HL-60/S4 treated with phorbol 12-myristate 13-acetate at 8.2 ng/mL for 4 days and 3 days (cell line): ENCODE measurements around the gene SLC35E1.

Experiments
- in situ Hi-C: fragments of 300-500 bp; cut with MboI; formaldehyde crosslinking; loops from 2 replicates; pipeline ENCODE4 v1.15.0; 2022; ENCODE audit warnings: low sequenced_read_pairs

SLC35E1 gene

DNA sequence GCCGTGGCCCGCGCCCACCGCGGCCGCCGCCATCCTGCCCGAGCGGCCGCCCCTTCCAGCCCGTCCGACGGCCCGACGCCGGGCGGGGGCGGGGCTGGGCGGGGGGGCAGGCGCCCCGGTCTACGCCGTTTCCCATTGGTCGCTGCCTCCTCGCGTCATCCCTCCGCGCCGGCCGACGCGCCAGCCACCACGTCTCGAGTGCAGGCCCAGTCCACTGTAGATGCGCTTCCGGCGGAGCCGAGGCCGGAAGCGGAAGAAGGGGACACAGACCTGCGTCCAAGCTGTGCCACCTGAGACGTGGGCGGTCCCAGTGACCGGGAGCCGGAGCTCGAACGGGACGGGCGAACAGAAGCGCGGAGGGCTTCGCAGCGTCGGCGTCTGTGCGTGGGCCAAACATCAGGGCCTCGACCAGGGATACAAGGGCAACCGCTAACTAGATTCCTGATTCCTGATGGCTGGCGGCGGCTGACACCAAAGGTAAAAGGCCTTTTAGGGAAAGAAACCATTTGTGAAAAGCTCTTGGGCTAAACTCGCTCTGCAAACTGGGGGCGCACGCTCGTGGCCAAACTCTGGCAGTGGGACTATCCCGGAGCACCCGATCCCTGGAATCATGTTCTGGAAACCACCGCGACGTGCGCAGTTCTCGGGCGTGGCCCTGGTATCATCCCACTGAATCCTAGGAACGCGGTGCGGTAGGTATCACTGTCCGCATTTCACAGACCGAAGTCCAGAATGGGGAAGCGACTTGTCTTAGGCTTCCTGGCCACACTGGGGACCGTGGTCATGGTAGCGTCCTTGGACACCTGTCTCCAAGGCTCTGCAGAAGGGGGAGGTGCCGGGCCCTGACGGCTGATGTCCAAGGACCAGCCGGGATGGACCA, at the start of gene SLC35E1:
Gene SLC35E1 (minus strand): TSS at position 84 of the 880 bp plus-strand sequence. CDS start 51 bp downstream, at position 33.
- in situ Hi-C loops = no loop called here

DNA sequence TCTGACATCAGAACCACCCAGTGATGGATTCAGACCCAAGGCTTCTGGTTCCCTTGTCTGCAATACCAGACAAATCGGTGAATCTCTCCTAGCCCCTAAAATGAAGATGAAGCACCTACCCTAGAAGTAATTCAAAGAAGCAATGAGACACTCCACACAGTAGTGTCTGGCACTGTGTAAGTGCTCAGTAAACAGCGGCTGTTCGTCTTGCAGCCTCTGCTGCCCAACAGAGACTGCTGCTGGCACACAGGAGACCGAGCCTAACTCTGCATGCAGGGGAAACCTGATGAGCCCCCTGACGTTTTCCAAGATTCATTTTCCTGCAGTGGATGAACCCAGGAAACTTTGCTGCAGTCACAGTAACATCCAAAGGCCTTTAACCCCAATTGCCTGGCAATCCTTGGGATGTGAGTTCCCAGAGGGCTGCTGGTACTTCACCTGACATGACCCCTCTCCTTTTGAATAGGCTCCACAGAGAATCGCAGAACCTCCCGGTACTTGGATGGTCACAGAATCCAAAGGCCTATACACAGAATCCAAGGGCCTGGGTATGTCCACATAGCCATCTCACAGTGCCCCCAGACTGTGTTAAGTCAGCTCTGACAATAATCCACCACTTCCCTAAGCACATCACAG, 49.1 kb upstream of the SLC35E1 start:
- in situ Hi-C loops = no loop called here

GRCh38 chr19:16620584-16620983, 48.4 kb upstream of the SLC35E1 start:
- in situ Hi-C loops = no loop called here

DNA sequence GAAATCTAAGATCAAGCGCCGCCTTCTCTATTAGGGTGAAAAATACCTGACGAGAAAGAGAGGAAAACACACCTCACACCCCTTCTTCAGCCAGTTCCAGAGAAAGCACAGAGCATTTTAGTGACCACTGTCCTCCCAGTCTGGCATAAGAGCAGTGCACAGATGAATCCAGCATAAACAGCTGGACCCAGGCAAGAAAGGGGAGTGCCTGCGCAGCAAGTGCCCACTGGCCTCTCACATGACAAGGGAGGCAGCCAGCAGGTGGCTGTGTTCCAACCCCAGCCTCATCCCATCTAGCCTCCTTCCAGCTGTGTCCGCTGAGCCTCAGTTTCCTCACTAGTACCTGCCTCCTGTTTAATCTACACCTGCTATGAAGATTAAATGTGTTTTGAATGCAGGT, 47.8 kb upstream of the SLC35E1 start:
- in situ Hi-C loops = no loop called here

DNA sequence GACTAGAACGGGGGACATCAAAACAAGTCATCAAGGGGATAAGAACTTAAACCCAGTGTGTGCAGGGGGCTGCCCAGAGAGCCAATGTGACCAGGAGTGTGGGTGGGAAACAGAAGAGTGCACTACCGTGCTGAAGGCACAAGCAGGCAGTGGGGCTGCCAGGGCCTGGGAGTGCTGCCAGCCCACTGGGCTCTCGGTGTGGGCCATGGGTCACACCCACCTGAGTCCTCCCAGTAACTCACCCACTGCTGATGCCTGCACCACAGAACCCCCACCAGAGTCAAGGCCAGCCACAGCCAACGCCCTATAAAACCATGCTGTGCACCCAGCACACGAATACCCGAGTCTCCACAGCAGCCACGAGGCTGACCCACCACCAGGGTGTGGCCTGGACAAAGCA, 47.2 kb upstream of the SLC35E1 start:
- in situ Hi-C loops = no loop called here

- in situ Hi-C loops = no loop called here
These were observed 46.0 kb upstream of the SLC35E1 start for GRCh38 chr19:16618248-16618647.

DNA sequence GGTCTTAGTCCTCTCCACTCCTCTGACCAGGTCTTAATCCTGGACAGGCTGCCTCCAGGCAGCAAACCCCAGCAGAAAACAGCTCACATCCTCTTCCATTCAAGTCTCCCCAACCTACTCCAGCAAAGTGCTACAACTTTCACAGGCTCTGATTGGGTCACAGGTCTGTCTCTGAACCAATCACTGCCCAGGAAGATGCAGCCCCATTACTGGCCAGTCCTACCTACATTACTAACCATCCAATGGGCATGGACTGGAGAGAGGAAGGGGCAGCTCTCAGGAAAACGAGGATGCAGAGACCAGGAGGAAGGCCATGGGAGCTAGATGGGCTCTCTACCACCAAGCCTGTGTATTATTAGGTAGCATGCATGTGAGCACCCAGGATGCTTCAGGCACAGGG, 43.6 kb upstream of the SLC35E1 start:
- in situ Hi-C loops = no loop called here

- in situ Hi-C loops = no loop called here
These were observed 42.7 kb upstream of the SLC35E1 start for GRCh38 chr19:16614941-16615340.

DNA sequence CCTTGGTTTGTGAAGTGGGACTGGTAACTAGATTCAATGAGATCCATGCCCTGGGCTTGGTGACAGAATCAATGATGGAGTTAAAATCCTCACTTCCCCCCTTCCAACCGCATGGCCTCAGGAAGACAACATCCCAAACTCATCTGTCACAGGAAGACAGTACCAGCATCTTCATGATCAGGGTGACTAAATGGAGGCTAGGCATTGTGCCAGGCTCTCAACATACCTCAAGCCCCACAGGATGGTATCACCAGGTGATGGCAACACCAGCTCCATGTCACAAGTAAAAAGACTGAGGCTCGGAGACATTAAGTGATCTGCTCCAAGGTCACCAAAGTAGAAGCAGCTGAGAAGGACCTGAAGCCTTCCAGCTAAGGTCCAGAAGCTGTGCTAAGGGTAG, 41.6 kb upstream of the SLC35E1 start:
- in situ Hi-C loops = no loop called here

DNA sequence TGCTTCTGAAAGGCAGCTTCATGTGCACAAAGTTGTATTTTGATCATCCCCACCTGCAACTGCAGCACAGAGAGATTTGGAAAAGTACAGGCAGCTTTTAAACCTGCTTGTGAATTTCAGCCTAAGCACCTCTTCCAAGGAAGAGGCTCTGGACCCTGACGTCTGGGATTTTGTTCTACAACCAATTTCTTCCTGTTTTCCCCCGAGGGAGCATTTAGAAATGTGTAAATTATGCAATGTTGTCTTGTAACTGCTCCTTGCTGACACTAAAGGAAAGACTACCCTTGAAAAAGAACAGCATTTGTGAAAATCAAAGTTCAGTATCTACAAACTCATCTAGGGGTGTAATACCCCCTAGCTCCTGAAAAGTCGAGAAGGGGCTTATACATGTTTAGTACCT, 40.4 kb upstream of the SLC35E1 start:
- in situ Hi-C loops = no loop called here

- in situ Hi-C loops = no loop called here
These were observed 38.9 kb upstream of the SLC35E1 start for GRCh38 chr19:16611121-16611520.

- in situ Hi-C loops = no loop called here
These were observed 37.4 kb upstream of the SLC35E1 start for GRCh38 chr19:16609511-16610200.

DNA sequence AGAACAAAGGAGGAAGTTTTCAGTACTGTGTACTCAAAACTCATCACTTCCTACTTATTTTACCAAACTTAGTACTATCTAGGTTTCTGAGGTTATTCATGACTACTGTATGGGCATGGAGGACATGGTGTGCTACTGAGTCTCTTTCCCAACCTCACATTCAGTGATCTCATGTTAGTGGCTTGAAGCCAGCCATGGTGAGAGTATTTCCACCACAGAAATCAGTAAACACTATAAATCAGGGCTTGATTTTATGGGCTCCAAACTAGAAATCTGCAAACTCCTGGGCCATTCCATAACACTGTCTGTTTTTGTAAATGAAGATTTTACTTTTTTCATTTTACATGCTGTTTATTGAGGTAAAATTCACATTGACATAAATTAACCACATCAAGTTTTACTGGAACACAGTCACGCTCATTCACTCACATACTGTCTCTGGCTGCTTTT, 36.1 kb upstream of the SLC35E1 start:
- in situ Hi-C loops = no loop called here

DNA sequence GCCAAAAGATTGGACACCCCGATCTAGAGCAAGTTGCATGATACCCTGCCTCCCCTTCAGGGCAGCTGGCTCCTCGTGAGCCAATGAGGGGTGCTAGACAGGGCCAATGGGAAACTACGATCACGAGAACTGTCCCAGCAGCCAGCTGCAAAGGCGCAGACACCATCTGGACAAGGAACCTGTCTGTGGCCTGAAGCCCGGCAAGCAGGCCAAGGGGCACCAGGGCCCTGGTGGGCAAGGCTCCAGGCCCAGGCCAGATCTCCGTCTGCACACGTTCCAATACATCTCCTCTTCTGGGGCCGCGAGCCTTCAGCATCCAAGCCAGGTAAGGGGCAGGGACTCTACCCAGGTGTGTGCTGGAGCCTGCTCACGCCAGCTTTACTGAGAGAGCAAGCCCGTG, 35.6 kb upstream of the SLC35E1 start:
- in situ Hi-C loops = no loop called here

- in situ Hi-C loops = no loop called here
These were observed 33.4 kb upstream of the SLC35E1 start for GRCh38 chr19:16605553-16605994.

GRCh38 chr19:16605115-16605514, 32.9 kb upstream of the SLC35E1 start:
- in situ Hi-C loops = no loop called here

DNA sequence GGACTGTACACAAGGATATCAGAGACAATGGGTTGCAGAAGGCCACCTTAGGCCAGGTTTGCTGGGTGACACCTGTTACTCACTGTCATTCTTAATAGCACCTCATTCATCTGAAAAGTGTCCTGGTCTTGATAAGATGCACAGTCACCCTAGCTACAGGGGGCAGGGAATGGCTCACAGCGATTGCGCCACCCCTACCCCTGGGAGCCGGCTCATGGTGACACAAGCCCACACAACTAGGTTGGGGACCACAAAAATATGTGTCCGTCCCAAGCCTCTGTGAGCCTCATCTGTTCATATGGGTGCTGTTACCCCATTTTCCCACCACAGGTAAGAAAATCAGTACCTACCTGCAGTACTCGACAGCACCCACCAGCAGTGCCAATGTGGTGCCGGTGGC, 32.4 kb upstream of the SLC35E1 start:
- in situ Hi-C loops = no loop called here

- in situ Hi-C loops = no loop called here
These were observed 30.9 kb upstream of the SLC35E1 start for GRCh38 chr19:16603090-16603489.

GRCh38 chr19:16601378-16602052, 29.3 kb upstream of the SLC35E1 start:
- in situ Hi-C loops = no loop called here

DNA sequence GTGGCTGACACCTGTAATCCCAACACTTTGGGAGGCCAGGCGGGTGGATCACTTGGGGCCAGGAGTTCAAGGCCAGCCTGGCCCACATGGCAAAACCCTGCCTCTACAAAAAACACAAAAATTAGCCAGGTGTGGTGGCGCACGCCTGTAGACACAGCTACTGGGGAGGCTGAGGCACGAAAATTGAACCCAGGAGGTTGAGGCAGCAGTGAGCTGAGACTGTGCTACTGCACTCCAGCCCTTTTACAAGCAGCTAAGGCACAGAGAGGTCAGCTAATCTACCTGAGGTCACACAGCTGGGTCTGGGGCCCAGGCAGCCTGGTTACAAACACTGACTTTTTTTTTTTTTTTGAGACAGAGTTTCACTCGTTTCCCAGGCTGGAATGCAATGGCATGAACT, 28.6 kb upstream of the SLC35E1 start:
- in situ Hi-C loops = no loop called here
